Stimulated activated CD8-positive, alpha-beta memory T cell treated with anti-CD3 and anti-CD28 coated beads, Interleukin-7, amount 100 ng/mL, for 48 hours (primary cell): ENCODE data around the gene PAQR3.

Experiments
- DNase-seq, 2 donors: peaks; one replicate each; pipeline ENCODE4 v3.0.0-alpha.2; 2020; ENCODE audit warnings: low read depth in 1 of 2; ENCODE audit errors: extremely low read depth in 1 of 2

PAQR3 gene

DNA sequence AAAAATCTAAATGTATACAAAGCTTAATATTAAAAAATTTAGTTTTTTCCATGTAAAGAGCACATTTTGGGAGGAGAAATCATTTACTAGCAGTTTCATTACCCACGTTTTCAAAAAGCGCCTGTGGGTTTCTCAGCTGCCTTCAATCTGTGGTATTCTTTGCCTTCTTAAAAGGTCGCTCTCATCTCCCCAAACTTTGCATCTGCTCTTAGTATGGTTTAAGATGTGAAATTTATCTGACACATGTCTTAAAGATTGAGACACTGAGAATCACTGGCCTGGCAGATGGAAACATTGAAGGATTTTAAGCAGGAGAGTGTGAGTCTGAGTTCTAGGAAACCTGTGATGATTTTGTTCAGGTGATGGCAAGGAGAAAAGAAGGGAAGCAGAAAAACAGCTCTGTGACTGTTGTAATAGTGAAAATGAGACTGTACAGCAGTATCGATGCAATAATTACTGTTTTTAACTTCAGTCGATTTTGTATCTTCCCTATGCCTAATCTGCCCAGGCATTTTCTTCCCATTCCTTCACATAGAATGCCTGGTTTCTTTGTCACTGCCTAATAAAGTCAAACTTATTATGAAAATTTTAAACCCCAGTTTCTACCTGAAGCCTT lies 75.9 kb downstream of the PAQR3 start:
- DNase-seq: no peak

DNA sequence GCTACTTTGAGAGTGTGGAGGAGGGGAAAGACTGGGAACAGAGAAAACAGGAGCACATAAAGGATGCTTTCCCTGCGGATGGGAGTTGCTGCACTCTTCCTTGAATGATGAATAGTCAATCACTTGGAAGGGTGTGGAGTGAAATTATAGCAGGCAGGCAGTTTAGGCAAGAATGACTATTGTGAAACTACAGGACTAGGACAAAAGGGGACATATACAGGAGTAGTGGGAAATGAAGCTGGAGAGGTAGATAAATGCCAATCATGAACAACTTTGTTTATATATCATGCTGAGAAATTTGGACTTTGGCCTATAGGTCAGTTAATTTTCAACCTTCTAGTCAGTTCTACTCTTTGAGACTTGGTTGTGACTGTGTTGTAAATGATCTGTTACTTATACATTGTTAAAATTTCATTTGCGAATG lies 76.9 kb downstream of the PAQR3 start:
- no peak for DNase-seq
